Ishikawa (cell line): Measurements from ENCODE around the gene BACE1-AS.

Source experiments
- EP300 ChIP-seq: IDR thresholded peaks from 2 replicates; pipeline ENCODE4 v1.6.1; 2012; ENCODE audit warnings: borderline replicate concordance
- MAX ChIP-seq: IDR thresholded peaks from 2 replicates; pipeline ENCODE4 v1.6.1; 2012
- RAD21 ChIP-seq: IDR thresholded peaks from 2 replicates; pipeline ENCODE4 v1.6.1; 2012; ENCODE audit warnings: low read depth
- YY1 ChIP-seq: IDR thresholded peaks from 2 replicates; pipeline ENCODE4 v1.6.1; 2012; ENCODE audit warnings: low read depth
- ZBTB7A ChIP-seq: IDR thresholded peaks from 2 replicates; pipeline ENCODE4 v1.6.1; 2012; ENCODE audit warnings: low read depth
- TF ChIP-seq, protein P1 (sequence below): IDR thresholded peaks from 2 replicates; pipeline ENCODE4 v1.6.1; 2012

- TF ChIP-seq RAD21 = no peak
- no peak for TF ChIP-seq MAX
- no peak for TF ChIP-seq YY1
- no peak for TF ChIP-seq ZBTB7A
- no peak for TF ChIP-seq EP300
- TF ChIP-seq, protein P1, sequence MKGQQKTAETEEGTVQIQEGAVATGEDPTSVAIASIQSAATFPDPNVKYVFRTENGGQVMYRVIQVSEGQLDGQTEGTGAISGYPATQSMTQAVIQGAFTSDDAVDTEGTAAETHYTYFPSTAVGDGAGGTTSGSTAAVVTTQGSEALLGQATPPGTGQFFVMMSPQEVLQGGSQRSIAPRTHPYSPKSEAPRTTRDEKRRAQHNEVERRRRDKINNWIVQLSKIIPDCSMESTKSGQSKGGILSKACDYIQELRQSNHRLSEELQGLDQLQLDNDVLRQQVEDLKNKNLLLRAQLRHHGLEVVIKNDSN = no peak
Observed at GRCh38 chr11:117314840-117315239, 23.7 kb downstream of the BACE1-AS start.
